Inferior parietal cortex (tissue), 1 donor: ENCODE measurements around the gene LNP1.

Experiments used
- DNase-seq: peaks from one replicate; pipeline ENCODE4 v3.0.0-alpha.2; 2016; ENCODE audit errors: extremely low spot score

The LNP1 gene

GRCh38 chr3:100399341-100400071 is 1.8 kb upstream of the LNP1 start:
- no peak for DNase-seq

GRCh38 chr3:100400419-100400779 is 940 bp upstream of the LNP1 start:
- no peak for DNase-seq

- no peak for DNase-seq
Observed at GRCh38 chr3:100401674-100402041, 319 bp downstream of the LNP1 start.

- DNase-seq = peak; percentile 42
Observed at GRCh38 chr3:100402256-100402655, 917 bp downstream of the LNP1 start.

- no peak for DNase-seq
Observed at GRCh38 chr3:100402891-100403290, 1.6 kb downstream of the LNP1 start.

- DNase-seq = no peak
Observed at GRCh38 chr3:100403362-100404249, 2.3 kb downstream of the LNP1 start.

- no peak for DNase-seq
Observed at GRCh38 chr3:100404250-100404548, 2.9 kb downstream of the LNP1 start.

- no peak for DNase-seq
Observed at GRCh38 chr3:100407164-100407563, 5.8 kb downstream of the LNP1 start.

- no peak for DNase-seq
Observed at GRCh38 chr3:100407977-100408532, 6.7 kb downstream of the LNP1 start.

- no peak for DNase-seq
Observed at GRCh38 chr3:100411091-100411982, 10.0 kb downstream of the LNP1 start.

GRCh38 chr3:100412912-100413590 is 11.7 kb downstream of the LNP1 start:
- DNase-seq = no peak

- no peak for DNase-seq
Observed at GRCh38 chr3:100413613-100414012, 12.3 kb downstream of the LNP1 start.

- no peak for DNase-seq
Observed at GRCh38 chr3:100416176-100416575, 14.8 kb downstream of the LNP1 start.

GRCh38 chr3:100416863-100417262 is 15.5 kb downstream of the LNP1 start:
- no peak for DNase-seq

GRCh38 chr3:100419406-100419805 is 18.1 kb downstream of the LNP1 start:
- DNase-seq = no peak

- no peak for DNase-seq
Observed at GRCh38 chr3:100420885-100421284, 19.5 kb downstream of the LNP1 start.

- no peak for DNase-seq
Observed at GRCh38 chr3:100423611-100424010, 22.3 kb downstream of the LNP1 start.

GRCh38 chr3:100424261-100424660 is 22.9 kb downstream of the LNP1 start:
- DNase-seq = no peak

- DNase-seq = no peak
Observed at GRCh38 chr3:100425316-100425715, 24.0 kb downstream of the LNP1 start.

- DNase-seq = no peak
Observed at GRCh38 chr3:100426067-100426682, 24.8 kb downstream of the LNP1 start.

- DNase-seq = no peak
Observed at GRCh38 chr3:100427699-100428098, 26.4 kb downstream of the LNP1 start.
